KMS-11 (cell line): ENCODE results near the gene PLXDC2.

Experiments
- H2AFZ ChIP-seq: fragments of 200-600 bp; sonication (generic); 2 replicates; pipeline ENCODE4 v1.6.1; 2016; ENCODE audit warnings: antibody characterized with exemption, mixed run types, low read depth
- H3K27ac ChIP-seq: fragments of 200-600 bp; sonication (generic); 2 replicates; pipeline ENCODE4 v1.6.1; 2016; ENCODE audit warnings: mild to moderate bottlenecking, mixed run types
- H3K27me3 ChIP-seq: fragments of 200-600 bp; sonication (generic); 2 replicates; pipeline ENCODE4 v1.6.1; 2017; ENCODE audit warnings: mild to moderate bottlenecking, low read depth, mixed run types, moderate library complexity; ENCODE audit not compliant: insufficient read depth
- H3K36me3 ChIP-seq: fragments of 200-600 bp; sonication (generic); 2 replicates; pipeline ENCODE4 v1.6.1; 2017; ENCODE audit warnings: mild to moderate bottlenecking, mixed run types; ENCODE audit not compliant: insufficient read depth
- H3K4me1 ChIP-seq: fragments of 200-600 bp; sonication (generic); 2 replicates; pipeline ENCODE4 v1.6.1; 2016; ENCODE audit warnings: mild to moderate bottlenecking, low read depth, mixed run types; ENCODE audit not compliant: poor library complexity, severe bottlenecking
- H3K4me2 ChIP-seq: fragments of 200-600 bp; sonication (generic); 2 replicates; pipeline ENCODE4 v1.7.0; 2016; ENCODE audit warnings: mild to moderate bottlenecking, mixed run types
- H3K4me3 ChIP-seq: fragments of 200-600 bp; sonication (generic); IDR thresholded peaks from 2 replicates; pipeline ENCODE4 v1.6.1; 2017; ENCODE audit warnings: low read depth, low read length, mixed read lengths; ENCODE audit not compliant: insufficient read depth
- H3K79me2 ChIP-seq: fragments of 200-600 bp; sonication (generic); 2 replicates; pipeline ENCODE4 v1.6.1; 2016; ENCODE audit warnings: low read depth, mixed run types; ENCODE audit not compliant: insufficient read depth
- H3K9ac ChIP-seq: fragments of 200-600 bp; sonication (generic); 2 replicates; pipeline ENCODE4 v1.6.1; 2016; ENCODE audit warnings: mild to moderate bottlenecking, mixed run types
- H4K20me1 ChIP-seq: fragments of 200-600 bp; sonication (generic); 2 replicates; pipeline ENCODE4 v1.6.1; 2016; ENCODE audit warnings: mild to moderate bottlenecking, mixed run types; ENCODE audit not compliant: insufficient read depth
- TF ChIP-seq, protein P1 (sequence below): fragments of 200-600 bp; sonication (generic); conservative IDR thresholded peaks from 2 replicates; pipeline ENCODE4 v1.6.1; 2017; ENCODE audit warnings: low read depth, mild to moderate bottlenecking, antibody characterized with exemption, low read length, moderate library complexity, mixed read lengths

PLXDC2 gene

DNA sequence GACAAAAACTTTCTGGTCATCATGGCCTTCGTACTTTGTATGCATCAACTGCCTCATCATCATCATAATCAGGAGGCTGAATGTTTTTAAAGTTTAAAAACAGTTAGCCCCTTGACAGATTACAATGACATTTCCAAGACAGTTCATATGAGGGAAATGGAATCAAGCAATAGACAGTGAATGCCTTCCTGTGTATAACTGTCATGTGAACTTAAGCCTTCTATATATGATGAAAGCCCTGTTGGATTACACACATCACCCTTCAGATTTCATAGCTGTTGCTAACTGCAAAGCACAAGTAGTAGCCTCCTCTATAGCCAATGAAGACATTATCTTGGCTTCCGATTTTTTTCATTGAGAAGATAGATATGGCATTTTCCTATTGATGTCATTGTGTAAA lies 154.0 kb downstream of the PLXDC2 start:
- Histone ChIP-seq H4K20me1 (no peaks in the 10 kb centered on the region), H2AFZ (no peak overlapping the region), H3K4me1 (no peaks in the 10 kb centered on the region), H3K27ac (no peak overlapping the region), H3K4me3 (no peak overlapping the region), H3K4me2 (no peak overlapping the region), H3K36me3 (no peaks in the 10 kb centered on the region; the same call in 1 of the 2 replicates), H3K9ac (no peak overlapping the region), H3K27me3 (no peaks in the 10 kb centered on the region), H3K79me2 (no peaks in the 10 kb centered on the region)
- TF ChIP-seq, protein P1, sequence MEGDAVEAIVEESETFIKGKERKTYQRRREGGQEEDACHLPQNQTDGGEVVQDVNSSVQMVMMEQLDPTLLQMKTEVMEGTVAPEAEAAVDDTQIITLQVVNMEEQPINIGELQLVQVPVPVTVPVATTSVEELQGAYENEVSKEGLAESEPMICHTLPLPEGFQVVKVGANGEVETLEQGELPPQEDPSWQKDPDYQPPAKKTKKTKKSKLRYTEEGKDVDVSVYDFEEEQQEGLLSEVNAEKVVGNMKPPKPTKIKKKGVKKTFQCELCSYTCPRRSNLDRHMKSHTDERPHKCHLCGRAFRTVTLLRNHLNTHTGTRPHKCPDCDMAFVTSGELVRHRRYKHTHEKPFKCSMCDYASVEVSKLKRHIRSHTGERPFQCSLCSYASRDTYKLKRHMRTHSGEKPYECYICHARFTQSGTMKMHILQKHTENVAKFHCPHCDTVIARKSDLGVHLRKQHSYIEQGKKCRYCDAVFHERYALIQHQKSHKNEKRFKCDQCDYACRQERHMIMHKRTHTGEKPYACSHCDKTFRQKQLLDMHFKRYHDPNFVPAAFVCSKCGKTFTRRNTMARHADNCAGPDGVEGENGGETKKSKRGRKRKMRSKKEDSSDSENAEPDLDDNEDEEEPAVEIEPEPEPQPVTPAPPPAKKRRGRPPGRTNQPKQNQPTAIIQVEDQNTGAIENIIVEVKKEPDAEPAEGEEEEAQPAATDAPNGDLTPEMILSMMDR, result no peak

DNA sequence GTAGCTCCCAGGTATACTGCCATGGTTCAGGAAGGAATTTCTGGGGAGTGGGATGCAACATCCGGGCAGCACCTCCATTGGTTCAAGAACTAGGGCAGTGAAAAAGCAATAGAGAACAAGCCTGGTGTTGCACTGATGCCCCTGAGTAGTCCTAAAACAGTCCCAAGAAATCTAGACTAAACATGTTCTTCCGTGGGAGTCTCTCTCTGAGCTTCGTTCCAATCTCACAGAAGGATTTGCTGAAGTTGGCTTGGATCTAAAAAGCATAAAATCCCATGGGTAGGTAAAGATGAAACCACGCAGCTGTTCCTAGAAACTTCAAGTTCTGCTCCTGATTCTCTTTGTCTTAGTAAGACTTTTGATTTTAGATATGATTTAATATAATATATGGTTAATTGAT lies 154.5 kb downstream of the PLXDC2 start:
- TF ChIP-seq, protein P1, result no peak
- Histone ChIP-seq H4K20me1 (no peaks in the 10 kb centered on the region), H3K27me3 (no peaks in the 10 kb centered on the region), H3K4me3 (no peak overlapping the region), H2AFZ (no peak overlapping the region), H3K4me2 (no peak overlapping the region), H3K9ac (no peak overlapping the region), H3K4me1 (no peaks in the 10 kb centered on the region), H3K36me3 (no peaks in the 10 kb centered on the region; the same call in 1 of the 2 replicates), H3K27ac (no peak overlapping the region), H3K79me2 (no peaks in the 10 kb centered on the region)

DNA sequence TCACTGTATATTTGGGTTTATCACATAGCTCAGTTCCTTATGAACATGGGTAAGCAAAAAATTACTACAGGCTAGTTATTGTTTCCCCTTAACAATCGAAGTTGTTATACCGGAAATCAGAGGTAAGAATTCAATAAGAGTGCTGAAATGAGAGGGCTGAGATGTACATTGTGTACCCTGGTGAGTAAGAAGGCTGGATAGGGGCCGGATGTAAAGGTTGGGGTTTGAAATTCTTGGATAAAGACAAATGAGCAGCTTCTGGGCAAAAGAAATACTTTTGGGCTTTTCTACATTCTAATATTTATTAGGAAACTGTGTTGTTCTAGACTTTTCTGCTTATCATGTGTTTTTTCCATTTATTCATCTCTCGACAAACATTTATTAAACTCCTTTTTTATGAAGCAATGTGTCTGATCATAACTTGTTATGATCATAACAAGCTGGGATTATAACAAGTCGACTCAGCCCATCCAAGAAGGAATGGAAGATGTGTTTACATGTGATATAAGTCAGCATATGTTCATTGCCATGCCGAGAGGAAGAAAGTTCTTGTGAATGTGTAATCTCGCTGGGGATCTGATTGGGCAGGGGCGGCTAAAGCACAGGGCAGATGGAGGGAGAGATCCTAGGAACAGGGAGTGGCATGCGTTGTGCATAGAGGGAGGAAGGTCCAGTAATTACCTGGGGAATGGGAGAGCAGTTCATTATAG lies 155.3 kb downstream of the PLXDC2 start:
- H3K4me3 ChIP-seq, result no peak overlapping the region
- no peaks in the 10 kb centered on the region for H3K79me2 ChIP-seq
- no peak overlapping the region for H3K27ac ChIP-seq
- no peaks in the 10 kb centered on the region for H3K27me3 ChIP-seq
- H4K20me1 ChIP-seq, result no peaks in the 10 kb centered on the region
- no peak overlapping the region for H3K9ac ChIP-seq
- no peaks in the 10 kb centered on the region; the same call in 1 of the 2 replicates for H3K36me3 ChIP-seq
- no peak overlapping the region for H2AFZ ChIP-seq
- no peak overlapping the region for H3K4me2 ChIP-seq
- H3K4me1 ChIP-seq, result no peaks in the 10 kb centered on the region
- TF ChIP-seq, protein P1, result no peak

DNA sequence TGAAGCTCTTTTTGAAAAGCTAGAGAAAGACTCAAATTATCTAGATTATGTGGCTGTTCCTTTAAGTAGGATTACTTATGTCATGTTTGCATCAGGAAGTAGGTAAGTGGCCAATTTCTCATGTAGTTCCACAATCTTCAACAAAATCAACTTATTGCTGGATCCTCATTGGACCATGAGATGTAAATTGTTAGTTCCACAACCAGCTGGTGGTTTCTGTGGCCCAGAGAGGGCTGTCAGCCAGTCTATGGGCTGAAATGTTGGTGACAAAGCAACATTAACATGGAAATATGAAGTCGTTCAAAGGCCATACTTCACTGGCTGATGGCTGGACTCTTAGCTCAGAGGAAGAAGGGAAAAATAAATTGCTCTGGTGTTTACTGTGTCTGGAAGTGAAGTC lies 157.9 kb downstream of the PLXDC2 start:
- Histone ChIP-seq H3K4me1 (no peaks in the 10 kb centered on the region), H3K27ac (no peak overlapping the region), H3K27me3 (no peaks in the 10 kb centered on the region), H3K4me3 (no peak overlapping the region), H3K9ac (no peak overlapping the region), H3K79me2 (no peaks in the 10 kb centered on the region), H3K36me3 (no peaks in the 10 kb centered on the region), H4K20me1 (no peaks in the 10 kb centered on the region), H3K4me2 (no peak overlapping the region), H2AFZ (no peak overlapping the region)
- TF ChIP-seq, protein P1, result no peak
